OCI-LY3 (cell line): ENCODE data around the gene SHROOM4.

Experiments
- H2AFZ ChIP-seq: fragments of 200-600, 300-600 bp; shearing (Covaris generic); 2 replicates; pipeline ENCODE4 v1.6.0; 2014; ENCODE audit warnings: antibody characterized with exemption, low read depth, low read length
- H3K27ac ChIP-seq: fragments of 200-600, 300-600 bp; sonication (generic); 2 replicates; pipeline ENCODE4 v1.5.1; 2014; ENCODE audit warnings: mild to moderate bottlenecking, low read length, moderate library complexity, mixed read lengths
- H3K27me3 ChIP-seq: fragments of 200-600, 300-600 bp; sonication (generic); 2 replicates; pipeline ENCODE4 v1.6.1; 2014; ENCODE audit warnings: low read depth, low read length, mixed read lengths
- H3K36me3 ChIP-seq: fragments of 200-600, 300-600 bp; sonication (generic); replicated peaks from 2 replicates; pipeline ENCODE3; 2014; ENCODE audit warnings: low read depth, low read length, mixed read lengths
- H3K4me1 ChIP-seq: fragments of 300-600, 200-600 bp; sonication (generic); 2 replicates; pipeline ENCODE4 v1.6.1; 2014; ENCODE audit warnings: low read length, mixed read lengths
- H3K4me2 ChIP-seq: fragments of 200-600, 300-600 bp; sonication (generic); 2 replicates; pipeline ENCODE4 v1.6.1; 2014; ENCODE audit warnings: low read length, mixed read lengths
- H3K4me3 ChIP-seq: fragments of 300-600, 200-600 bp; sonication (generic); 2 replicates; pipeline ENCODE4 v1.5.1; 2014; ENCODE audit warnings: antibody characterized with exemption, mild to moderate bottlenecking, low read length, moderate library complexity
- H3K79me2 ChIP-seq: fragments of 300-600, 200-600 bp; shearing (Covaris generic); 2 replicates; pipeline ENCODE4 v1.6.1; 2014; ENCODE audit warnings: mild to moderate bottlenecking, low read length, mixed read lengths
- H3K9ac ChIP-seq: fragments of 300-600, 200-600 bp; shearing (Covaris generic); 2 replicates; pipeline ENCODE4 v1.6.0; 2014; ENCODE audit warnings: mild to moderate bottlenecking, low read length, moderate library complexity
- H3K9me3 ChIP-seq: fragments of 200-600, 300-600 bp; shearing (Covaris generic); 2 replicates; pipeline ENCODE4 v1.6.1; 2014; ENCODE audit warnings: low read length, mixed read lengths; ENCODE audit not compliant: insufficient read depth
- H4K20me1 ChIP-seq: fragments of 200-600, 300-600 bp; sonication (generic); 2 replicates; pipeline ENCODE4 v1.6.1; 2016; ENCODE audit warnings: low read length, mixed read lengths; ENCODE audit not compliant: insufficient read depth
- EZH2phosphoT487 ChIP-seq: fragments of 200-600 bp; shearing (Covaris generic); IDR thresholded peaks from 2 replicates; pipeline ENCODE4 v1.6.1; 2018; ENCODE audit warnings: antibody characterized with exemption, mixed run types, low read depth
- TF ChIP-seq, protein P1 (sequence below): fragments of 200-600, 300-600 bp; sonication (generic); IDR thresholded peaks from 2 replicates; pipeline ENCODE4 v1.5.1; 2014; ENCODE audit warnings: antibody characterized with exemption, low read length, low read depth

Gene SHROOM4

DNA sequence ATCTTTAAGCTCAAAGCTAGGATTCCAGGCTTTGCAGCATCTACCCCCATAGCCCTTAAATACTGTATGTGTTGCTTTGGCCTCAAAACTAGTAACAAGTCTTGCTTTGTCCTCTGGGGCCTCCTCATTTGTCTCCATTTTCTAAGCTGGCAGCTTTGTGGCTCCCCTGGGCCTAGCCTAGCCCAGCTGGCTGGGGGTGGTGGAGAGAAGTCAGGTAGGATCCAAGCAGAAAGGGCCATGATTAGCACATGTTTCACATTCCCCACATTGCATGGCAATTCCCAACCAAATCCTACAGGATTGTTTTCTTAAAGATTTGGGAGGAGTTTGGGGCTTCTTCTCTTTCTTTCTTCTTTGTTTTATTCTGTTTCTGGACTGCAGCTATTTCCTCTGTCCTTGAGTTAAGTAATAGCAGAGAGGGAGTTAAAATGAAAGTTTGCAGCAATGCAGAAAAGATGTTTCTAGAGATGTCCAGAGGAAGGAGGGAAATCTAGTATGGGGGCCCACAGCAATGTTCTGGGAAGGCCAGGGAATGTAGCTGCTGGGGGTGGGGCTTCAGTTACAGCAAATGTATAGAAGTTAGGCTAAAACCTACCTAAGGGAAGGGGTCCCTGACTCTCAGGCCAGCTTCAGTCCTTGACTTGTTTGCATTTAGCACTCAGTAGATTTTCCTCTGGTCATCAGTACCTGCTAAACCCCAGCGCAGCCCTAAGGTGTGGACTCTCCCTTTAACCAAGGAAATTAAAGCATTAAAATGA, 92.1 kb downstream of the SHROOM4 start:
- H3K27me3 ChIP-seq, result no peaks in the 10 kb centered on the region
- no peaks in the 10 kb centered on the region for H3K4me1 ChIP-seq
- no peaks in the 10 kb centered on the region for H3K9me3 ChIP-seq
- H4K20me1 ChIP-seq, result no peaks in the 10 kb centered on the region
- no peak for TF ChIP-seq EZH2phosphoT487
- TF ChIP-seq, protein P1, sequence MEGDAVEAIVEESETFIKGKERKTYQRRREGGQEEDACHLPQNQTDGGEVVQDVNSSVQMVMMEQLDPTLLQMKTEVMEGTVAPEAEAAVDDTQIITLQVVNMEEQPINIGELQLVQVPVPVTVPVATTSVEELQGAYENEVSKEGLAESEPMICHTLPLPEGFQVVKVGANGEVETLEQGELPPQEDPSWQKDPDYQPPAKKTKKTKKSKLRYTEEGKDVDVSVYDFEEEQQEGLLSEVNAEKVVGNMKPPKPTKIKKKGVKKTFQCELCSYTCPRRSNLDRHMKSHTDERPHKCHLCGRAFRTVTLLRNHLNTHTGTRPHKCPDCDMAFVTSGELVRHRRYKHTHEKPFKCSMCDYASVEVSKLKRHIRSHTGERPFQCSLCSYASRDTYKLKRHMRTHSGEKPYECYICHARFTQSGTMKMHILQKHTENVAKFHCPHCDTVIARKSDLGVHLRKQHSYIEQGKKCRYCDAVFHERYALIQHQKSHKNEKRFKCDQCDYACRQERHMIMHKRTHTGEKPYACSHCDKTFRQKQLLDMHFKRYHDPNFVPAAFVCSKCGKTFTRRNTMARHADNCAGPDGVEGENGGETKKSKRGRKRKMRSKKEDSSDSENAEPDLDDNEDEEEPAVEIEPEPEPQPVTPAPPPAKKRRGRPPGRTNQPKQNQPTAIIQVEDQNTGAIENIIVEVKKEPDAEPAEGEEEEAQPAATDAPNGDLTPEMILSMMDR, result no peak
- no peaks in the 10 kb centered on the region for H3K79me2 ChIP-seq
- H3K4me2 ChIP-seq, result no peak overlapping the region
- H3K27ac ChIP-seq, result no peak overlapping the region
- no peak overlapping the region for H3K4me3 ChIP-seq
- H3K36me3 ChIP-seq, result no peaks in the 10 kb centered on the region
- H3K9ac ChIP-seq, result no peak overlapping the region
- H2AFZ ChIP-seq, result no peak overlapping the region

DNA sequence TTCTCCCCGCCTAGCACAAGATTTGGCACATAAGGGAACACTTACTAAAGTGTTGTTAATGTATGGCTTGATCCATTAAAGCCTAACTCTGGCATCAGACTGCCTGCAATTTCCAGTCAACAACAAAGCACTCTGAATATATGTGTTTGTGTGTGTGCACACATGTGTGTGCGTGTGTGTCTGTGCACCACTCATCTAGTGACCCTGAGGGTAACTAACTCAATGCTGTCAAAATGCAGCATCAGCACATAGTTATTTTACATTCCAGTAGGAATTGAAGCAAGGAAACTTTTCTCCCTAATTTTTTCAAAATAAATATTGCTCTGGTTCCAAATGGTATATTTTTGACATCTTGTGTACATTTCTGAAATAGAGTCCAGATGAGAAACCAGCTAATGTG, 94.4 kb downstream of the SHROOM4 start:
- TF ChIP-seq EZH2phosphoT487, result no peak
- TF ChIP-seq, protein P1, result no peak
- Histone ChIP-seq H4K20me1 (no peaks in the 10 kb centered on the region), H3K9me3 (no peaks in the 10 kb centered on the region), H2AFZ (no peak overlapping the region), H3K9ac (no peak overlapping the region), H3K27me3 (no peaks in the 10 kb centered on the region), H3K79me2 (no peaks in the 10 kb centered on the region), H3K27ac (no peak overlapping the region), H3K4me3 (no peak overlapping the region), H3K4me2 (no peak overlapping the region), H3K4me1 (no peaks in the 10 kb centered on the region), H3K36me3 (no peaks in the 10 kb centered on the region)

DNA sequence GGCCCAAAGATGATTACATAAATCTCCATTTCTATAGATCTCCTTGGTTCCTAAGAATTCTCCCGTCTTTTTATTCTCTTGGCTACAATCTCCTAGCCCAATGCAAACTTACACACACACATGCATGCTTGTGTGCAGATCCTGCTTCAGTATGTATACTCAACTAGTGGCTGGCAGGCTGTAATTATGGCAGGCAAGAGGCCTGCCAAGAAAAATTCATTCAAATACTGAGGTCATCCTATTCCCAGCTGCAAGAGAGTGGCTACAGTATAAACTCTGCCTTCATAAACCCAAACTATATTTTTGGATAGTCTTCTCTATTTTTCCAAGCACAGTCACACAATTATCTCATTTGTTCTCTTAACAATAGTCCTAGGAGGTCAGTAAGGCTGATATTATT, 95.2 kb downstream of the SHROOM4 start:
- TF ChIP-seq EZH2phosphoT487, result no peak
- TF ChIP-seq, protein P1, result no peak
- H3K4me1 ChIP-seq, result no peaks in the 10 kb centered on the region
- H2AFZ ChIP-seq, result no peak overlapping the region
- H3K27me3 ChIP-seq, result no peaks in the 10 kb centered on the region
- H3K4me2 ChIP-seq, result no peak overlapping the region
- no peaks in the 10 kb centered on the region for H3K9me3 ChIP-seq
- H3K4me3 ChIP-seq, result no peak overlapping the region
- H3K9ac ChIP-seq, result no peak overlapping the region
- H4K20me1 ChIP-seq, result no peaks in the 10 kb centered on the region
- no peak overlapping the region for H3K27ac ChIP-seq
- no peaks in the 10 kb centered on the region for H3K36me3 ChIP-seq
- no peaks in the 10 kb centered on the region for H3K79me2 ChIP-seq

DNA sequence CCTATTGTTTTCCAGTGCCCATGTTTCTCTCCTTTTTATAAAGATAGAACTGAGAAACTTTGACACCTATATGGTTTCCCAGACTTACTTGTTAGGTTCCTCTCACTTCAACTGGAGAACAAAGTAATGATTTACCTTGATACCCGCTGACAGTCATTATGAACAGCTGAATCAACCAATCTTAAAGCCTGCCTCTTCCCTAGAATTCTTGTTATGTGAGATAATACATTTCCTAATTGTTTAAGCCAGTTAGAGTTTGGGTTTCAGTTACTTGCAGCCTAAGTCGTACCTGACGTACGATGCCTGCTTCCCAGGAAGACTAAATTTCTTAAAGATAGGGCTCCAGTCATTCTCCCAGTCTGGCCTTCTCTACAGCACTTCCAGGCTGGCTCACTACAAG, 97.3 kb downstream of the SHROOM4 start:
- no peak overlapping the region for H3K9ac ChIP-seq
- no peaks in the 10 kb centered on the region for H3K36me3 ChIP-seq
- H4K20me1 ChIP-seq, result no peaks in the 10 kb centered on the region
- no peak overlapping the region for H3K27ac ChIP-seq
- H3K27me3 ChIP-seq, result no peaks in the 10 kb centered on the region
- H3K4me2 ChIP-seq, result no peak overlapping the region
- TF ChIP-seq, protein P1, result no peak
- no peak for TF ChIP-seq EZH2phosphoT487
- H3K4me3 ChIP-seq, result no peak overlapping the region
- no peaks in the 10 kb centered on the region for H3K9me3 ChIP-seq
- no peaks in the 10 kb centered on the region for H3K79me2 ChIP-seq
- no peak overlapping the region for H2AFZ ChIP-seq
- no peaks in the 10 kb centered on the region for H3K4me1 ChIP-seq
